ENCODE measurements around the gene RAB18.

Gene RAB18

DNA sequence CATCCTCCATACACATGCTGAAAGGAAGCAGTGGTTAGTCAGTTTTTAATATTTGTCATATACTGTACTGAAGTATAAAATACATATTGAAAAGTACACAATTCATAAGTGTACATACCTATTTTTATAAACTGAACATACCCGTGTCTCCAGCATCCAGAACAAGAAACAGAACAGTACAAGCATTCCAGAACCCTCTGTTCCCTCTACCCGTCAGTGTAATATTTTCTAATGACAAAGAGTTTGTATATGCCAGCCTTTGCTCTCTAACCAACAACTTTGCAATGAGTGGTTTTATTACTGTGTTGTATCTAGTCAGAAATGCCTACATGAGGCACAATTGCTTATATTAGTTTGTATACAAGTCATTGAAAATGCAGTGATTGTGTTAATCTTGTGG, 18.7 kb upstream of the RAB18 start:
- H3K36me3 ChIP-seq (ENCODE audit: low read length) = no peaks in the 10 kb centered on the region
- H4K20me1 ChIP-seq (ENCODE audit: low read depth, low read length) = no peaks in the 10 kb centered on the region
- no peak for TF ChIP-seq EZH2phosphoT487 (conservative IDR thresholded peaks at IDR 0.05; ENCODE audit: low read length)
- TF ChIP-seq, protein P1, sequence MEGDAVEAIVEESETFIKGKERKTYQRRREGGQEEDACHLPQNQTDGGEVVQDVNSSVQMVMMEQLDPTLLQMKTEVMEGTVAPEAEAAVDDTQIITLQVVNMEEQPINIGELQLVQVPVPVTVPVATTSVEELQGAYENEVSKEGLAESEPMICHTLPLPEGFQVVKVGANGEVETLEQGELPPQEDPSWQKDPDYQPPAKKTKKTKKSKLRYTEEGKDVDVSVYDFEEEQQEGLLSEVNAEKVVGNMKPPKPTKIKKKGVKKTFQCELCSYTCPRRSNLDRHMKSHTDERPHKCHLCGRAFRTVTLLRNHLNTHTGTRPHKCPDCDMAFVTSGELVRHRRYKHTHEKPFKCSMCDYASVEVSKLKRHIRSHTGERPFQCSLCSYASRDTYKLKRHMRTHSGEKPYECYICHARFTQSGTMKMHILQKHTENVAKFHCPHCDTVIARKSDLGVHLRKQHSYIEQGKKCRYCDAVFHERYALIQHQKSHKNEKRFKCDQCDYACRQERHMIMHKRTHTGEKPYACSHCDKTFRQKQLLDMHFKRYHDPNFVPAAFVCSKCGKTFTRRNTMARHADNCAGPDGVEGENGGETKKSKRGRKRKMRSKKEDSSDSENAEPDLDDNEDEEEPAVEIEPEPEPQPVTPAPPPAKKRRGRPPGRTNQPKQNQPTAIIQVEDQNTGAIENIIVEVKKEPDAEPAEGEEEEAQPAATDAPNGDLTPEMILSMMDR (IDR thresholded peaks at IDR 0.05; ENCODE audit: insufficient read depth, low read length, poor library complexity, severe bottlenecking) = no peak
- no peak overlapping the region for H3K4me2 ChIP-seq (ENCODE audit: low read depth, low read length, poor library complexity, severe bottlenecking)
- H3K4me3 ChIP-seq (ENCODE audit: insufficient read depth, low read length, poor library complexity, severe bottlenecking) = no peak overlapping the region
- no peaks in the 10 kb centered on the region for H3K27me3 ChIP-seq (ENCODE audit: low read length)
- H3F3A ChIP-seq (ENCODE audit: insufficient read depth) = no peaks in the 10 kb centered on the region
- no peak overlapping the region for H2AFZ ChIP-seq (ENCODE audit: low read depth, low read length, severe bottlenecking)
- no peak overlapping the region for H3K9ac ChIP-seq (ENCODE audit: low read length)
- no peaks in the 10 kb centered on the region for H3K79me2 ChIP-seq (ENCODE audit: insufficient read depth, low read length)
- no peak overlapping the region for H3K27ac ChIP-seq (ENCODE audit: low read depth, low read length)
- no peaks in the 10 kb centered on the region for H3K9me2 ChIP-seq (replicated peaks; ENCODE audit: insufficient read depth, low read length)
- H3K9me3 ChIP-seq (ENCODE audit: insufficient read depth, low read length) = no peaks in the 10 kb centered on the region

DNA sequence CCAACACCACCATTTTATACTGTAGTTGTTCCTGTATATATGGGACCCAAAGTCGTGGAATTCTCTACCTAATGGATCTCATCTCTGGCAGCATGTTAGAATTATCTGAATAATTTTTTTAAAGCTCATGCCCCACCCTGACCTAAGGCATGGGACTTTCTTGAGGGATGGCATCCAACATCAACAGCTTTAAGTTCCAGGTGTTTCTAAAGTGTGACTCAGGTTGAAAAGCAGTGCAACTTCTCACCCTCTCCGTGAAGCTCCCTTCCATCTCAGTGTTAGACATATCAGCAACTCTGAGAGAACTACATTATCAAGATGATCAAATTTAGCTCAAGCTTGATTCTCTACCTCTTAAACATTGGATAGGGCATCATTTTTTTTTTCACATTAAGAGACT, 18.1 kb upstream of the RAB18 start:
- Histone ChIP-seq H2AFZ (ENCODE audit: low read depth, low read length, severe bottlenecking) (no peak overlapping the region), H3K36me3 (ENCODE audit: low read length) (no peaks in the 10 kb centered on the region), H3K4me3 (ENCODE audit: insufficient read depth, low read length, poor library complexity, severe bottlenecking) (no peak overlapping the region), H4K20me1 (ENCODE audit: low read depth, low read length) (no peaks in the 10 kb centered on the region), H3K9ac (ENCODE audit: low read length) (no peak overlapping the region), H3K27me3 (ENCODE audit: low read length) (no peaks in the 10 kb centered on the region), H3K27ac (ENCODE audit: low read depth, low read length) (no peak overlapping the region), H3K79me2 (ENCODE audit: insufficient read depth, low read length) (no peaks in the 10 kb centered on the region), H3K4me2 (ENCODE audit: low read depth, low read length, poor library complexity, severe bottlenecking) (no peak overlapping the region), H3F3A (ENCODE audit: insufficient read depth) (no peaks in the 10 kb centered on the region), H3K9me3 (ENCODE audit: insufficient read depth, low read length) (peaks cover 6% of the 10 kb centered on the region; the same call in 1 of the 2 replicates), H3K9me2 (replicated peaks; ENCODE audit: insufficient read depth, low read length) (no peaks in the 10 kb centered on the region)
- TF ChIP-seq EZH2phosphoT487 (conservative IDR thresholded peaks at IDR 0.05; ENCODE audit: low read length) = no peak
- TF ChIP-seq, protein P1 (IDR thresholded peaks at IDR 0.05; ENCODE audit: insufficient read depth, low read length, poor library complexity, severe bottlenecking) = no peak

DNA sequence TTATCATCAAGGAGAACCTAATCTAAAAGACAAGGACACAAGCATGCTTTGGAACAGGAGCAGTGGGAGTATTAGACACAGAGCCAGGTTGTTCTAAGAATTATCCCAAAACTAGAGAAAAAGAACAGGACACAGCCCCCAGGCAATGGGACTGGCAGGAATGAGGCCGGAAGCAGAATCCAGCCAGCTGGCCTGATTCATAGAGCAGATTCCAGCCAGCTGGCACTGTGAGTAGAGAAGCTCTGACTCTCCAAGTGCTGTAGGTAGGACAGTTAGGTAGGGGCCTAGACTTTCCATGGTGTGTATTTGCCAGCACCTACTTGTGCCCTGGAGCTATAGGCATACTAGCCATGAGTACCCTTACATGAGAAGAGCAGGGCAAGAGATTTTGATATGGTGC, 13.3 kb upstream of the RAB18 start:
- Histone ChIP-seq H3K9ac (ENCODE audit: low read length) (no peak overlapping the region), H3K9me2 (replicated peaks; ENCODE audit: insufficient read depth, low read length) (no peaks in the 10 kb centered on the region), H3K36me3 (ENCODE audit: low read length) (no peaks in the 10 kb centered on the region), H3F3A (ENCODE audit: insufficient read depth) (no peaks in the 10 kb centered on the region), H4K20me1 (ENCODE audit: low read depth, low read length) (no peaks in the 10 kb centered on the region), H3K79me2 (ENCODE audit: insufficient read depth, low read length) (no peaks in the 10 kb centered on the region), H3K27me3 (ENCODE audit: low read length) (peaks cover 4% of the 10 kb centered on the region; the same call in 1 of the 2 replicates), H3K27ac (ENCODE audit: low read depth, low read length) (no peak overlapping the region), H3K4me2 (ENCODE audit: low read depth, low read length, poor library complexity, severe bottlenecking) (no peak overlapping the region), H2AFZ (ENCODE audit: low read depth, low read length, severe bottlenecking) (no peak overlapping the region), H3K9me3 (ENCODE audit: insufficient read depth, low read length) (peaks cover 18% of the 10 kb centered on the region; the same call in 1 of the 2 replicates), H3K4me3 (ENCODE audit: insufficient read depth, low read length, poor library complexity, severe bottlenecking) (no peak overlapping the region)
- TF ChIP-seq, protein P1 (IDR thresholded peaks at IDR 0.05; ENCODE audit: insufficient read depth, low read length, poor library complexity, severe bottlenecking) = no peak
- TF ChIP-seq EZH2phosphoT487 (conservative IDR thresholded peaks at IDR 0.05; ENCODE audit: low read length) = no peak
